HK-2 (cell line): ENCODE results near the gene C6orf52.
"Not testable (repeated sequence)": the region's sequence is repeated elsewhere in the genome, so short reads cannot be mapped to it uniquely, and the experiment has no call there.

Experiments
- DNase-seq: peaks from one replicate; pipeline ENCODE4 v3.0.0-alpha.2; 2018; ENCODE audit not compliant: unreplicated experiment

C6orf52 gene

DNA sequence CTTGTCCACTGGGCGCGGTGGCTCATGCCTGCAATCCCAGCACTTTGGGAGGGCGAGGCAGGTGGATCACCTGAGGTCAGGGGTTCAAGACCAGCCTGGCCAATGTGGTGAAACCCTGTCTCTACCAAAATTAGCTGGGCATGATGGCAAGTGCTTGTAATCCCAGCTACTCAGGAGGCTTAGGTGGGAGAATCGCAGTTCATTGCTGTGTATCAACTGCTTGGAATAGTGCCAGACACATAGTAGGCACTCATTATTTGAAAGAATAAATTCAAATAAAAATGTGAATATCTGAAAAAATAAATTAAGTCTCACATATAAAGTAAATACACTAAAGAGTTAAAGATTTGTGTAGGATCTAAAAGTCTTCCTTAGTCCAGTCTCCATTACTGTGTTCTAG is 2.2 kb upstream of the C6orf52 start:
- no peak for DNase-seq

DNA sequence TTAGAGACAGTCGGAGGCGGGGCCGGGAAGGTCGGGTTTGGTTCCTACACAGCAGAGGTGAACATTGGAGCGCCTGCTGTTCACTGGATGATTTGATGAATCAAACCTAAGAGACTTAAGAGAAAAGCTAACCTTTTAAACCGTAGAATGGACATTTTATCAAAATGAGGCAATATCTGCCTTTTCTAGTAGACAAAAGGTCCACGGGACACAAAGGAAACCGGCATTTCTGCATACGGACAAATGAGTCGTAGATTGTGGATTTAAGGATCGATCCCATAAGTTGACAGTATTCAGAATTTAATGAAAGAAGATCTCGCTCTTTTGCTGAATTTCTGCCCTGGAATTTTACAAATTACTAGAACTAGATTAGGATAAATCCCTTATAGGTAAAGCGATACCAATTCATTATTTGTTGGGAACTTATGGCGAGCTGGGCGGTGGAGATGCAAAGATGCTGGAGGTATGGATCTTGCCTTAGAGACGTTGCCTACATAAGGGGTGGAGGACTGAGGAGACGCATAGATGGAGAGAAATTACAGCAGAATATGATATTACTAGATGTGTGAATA is 756 bp upstream of the C6orf52 start:
- no peak for DNase-seq

DNA sequence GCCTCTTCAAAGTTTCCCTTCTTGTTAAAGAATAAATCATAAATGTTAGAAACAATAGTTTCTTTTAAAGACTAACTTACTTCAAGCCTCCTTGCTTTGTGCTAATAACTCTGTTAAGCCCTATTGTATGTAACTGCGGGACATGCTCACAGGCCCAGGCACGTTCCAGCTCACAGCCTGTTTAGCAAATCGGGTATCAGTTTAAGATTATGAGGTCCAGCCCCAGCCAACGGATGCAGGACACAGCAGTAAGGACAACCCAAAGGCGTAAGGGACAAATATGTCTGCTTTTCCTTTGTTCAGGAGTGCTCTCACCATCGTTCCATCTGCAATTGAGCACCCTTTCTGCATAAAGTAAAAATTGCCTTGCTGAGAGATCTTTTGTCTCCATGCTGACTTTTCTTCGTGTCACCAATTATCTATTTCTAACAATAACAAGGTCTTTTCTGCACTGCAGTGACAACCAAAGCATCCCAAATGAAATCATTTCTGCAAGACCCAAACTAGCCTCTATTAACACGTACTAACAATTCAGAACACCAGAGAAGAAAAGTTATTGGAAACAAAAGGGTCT is 1.4 kb downstream of the C6orf52 start:
- DNase-seq = no peak

DNA sequence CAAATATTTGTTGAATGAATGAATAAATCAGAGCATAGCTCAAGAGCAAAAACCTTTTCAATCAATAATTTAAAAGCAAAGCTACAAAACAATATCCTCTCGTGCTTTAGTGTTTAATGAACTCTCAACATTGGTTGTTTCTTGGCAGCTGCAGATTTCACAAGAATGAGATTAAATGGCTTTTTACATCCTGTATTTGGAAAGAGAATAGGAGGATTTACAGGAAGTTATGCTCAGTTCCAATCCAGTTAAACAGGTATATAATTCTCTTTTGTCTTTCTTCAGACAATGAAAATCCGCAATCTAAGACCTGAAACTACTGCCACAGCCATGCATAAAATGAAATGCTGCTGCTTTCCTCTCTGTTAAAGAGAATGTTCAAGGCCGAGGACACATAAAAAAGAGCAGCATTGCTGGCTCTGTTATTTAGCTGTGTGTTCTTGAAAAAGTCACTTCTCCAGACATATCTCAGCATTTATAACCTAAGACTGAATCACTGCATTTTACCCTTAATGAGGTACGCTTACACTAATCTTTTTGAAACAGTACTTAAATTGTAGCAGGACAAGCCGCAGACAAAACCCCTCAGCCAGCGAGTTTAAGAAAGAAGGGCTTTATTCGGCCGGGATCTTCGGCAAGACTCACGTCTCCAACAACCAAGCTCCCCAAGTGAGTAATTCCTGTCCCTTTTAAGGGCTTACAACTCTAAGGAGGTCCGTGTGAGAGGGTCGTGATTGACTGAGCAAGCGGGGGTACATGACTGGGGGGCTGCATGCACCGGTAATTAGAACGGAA is 3.6 kb downstream of the C6orf52 start:
- DNase-seq = no peak

DNA sequence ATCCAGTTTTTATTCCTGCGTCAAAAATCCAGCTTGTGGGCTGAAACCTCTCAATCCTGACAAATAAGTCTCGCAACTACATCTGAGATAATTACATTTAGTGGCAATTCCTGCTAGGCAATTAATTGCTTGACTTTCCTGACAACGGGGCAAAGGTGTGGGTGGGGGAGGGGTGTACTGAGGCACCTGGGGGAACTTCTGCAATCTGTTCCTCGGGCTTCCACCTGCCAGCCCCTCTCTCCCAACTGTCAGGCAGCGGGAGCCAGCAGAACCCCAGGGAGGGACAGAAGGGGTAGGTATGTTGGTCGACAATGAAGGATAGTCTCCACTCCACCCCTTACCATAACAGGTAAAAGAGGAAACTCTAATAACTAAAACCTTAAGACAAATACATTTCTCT is 6.8 kb downstream of the C6orf52 start:
- no peak for DNase-seq

DNA sequence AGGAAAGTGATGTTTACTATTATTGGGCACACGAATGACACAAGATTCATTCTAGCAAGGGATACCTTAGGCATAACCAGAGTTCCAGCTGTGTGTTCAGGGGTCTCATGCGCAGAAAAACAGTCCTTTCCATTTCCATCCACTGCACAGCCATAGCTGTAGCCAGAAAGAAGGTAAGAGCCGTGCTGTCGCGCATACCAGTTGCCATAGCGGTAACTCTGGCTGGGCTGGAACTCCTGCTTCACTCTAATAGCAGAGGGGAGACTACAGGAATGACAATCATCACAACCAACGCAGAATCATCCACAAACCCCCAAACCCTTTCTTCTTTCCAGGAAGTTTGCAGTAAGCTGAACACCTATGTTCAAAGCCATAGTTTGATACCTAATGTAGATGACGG is 7.5 kb downstream of the C6orf52 start:
- DNase-seq = no peak

DNA sequence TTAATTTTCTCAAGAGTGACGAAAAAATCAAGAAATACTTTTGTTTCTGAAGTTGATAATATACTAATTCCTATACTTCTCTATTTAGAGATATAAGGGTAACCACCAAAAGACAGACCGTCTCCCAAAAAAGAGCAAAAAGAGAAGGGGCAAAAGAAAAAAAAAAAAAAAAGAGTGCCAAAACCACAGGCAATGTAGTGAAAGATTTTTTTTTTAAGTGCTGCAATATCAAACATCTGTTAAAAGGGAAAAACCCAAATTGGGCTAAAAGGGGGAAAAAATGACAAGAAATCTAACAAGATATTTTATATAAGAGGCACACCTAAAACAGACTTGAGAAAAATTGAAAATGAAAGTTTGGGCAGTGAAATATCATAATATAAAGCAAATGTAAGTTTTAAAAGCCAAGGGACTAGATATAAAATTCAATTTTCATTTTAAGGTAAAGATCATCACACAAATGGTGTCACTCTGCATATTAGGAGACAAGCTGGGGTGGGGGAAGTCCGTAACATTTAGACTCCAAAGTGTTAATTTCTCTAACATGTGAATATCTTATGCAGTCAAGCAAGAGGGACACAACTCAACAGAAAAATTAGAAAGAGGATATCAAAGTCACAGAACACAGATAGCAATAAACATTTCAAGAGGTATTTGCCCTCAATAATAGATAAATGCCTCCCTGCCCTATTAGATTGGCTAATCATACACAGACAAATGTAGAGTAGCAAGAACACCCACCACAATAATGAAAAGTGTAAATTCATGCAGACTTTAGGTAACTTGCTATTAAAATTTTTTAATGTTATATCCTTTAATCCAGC is 9.1 kb downstream of the C6orf52 start:
- no peak for DNase-seq

DNA sequence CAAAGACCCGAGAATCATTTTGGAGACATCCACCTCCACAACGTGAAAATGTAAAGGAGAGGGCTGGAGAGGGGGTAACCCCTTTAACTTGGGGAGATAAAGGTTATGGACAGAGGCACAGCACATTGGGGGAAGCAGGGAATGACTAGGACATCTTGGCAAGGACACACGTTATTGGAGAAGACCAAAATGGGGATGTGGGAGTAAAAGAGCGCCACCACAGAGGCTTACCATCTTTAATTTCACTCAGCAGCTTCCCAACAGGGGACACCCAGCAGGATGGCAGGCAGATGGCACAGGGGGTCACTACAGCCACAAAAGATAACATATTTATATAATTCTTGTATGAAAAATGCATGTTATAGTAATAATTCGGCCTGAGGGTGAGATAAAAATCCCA is 9.8 kb downstream of the C6orf52 start:
- no peak for DNase-seq

DNA sequence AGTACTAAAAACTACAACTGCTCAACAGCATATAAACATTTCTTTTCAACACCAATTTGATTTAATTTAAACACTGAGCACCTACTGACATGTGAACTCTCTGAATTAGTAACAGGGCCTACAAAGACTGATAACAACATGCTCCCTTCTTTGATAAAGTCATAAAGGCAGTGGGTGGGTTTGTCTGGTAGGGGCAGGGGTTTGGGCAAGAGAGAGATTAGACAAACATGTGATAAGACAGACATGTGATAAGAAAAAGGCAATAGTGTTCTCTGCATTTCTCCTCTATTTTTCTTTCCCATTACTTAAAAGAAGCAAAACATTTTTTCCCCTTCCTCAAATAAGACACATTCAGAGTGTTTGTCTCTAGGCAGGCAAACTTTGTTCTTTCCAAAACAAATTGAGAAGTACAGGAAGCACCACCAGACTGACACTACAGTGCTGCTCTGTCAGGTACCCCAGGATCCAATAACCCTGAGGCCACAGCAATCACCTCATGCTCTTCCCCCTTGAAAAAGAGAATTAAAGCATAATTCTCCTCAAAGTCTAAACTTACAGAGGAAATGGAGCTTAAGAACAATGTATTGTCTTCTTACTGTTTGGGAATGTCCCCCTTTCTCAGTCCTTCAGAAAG is 11.9 kb downstream of the C6orf52 start:
- no peak for DNase-seq

DNA sequence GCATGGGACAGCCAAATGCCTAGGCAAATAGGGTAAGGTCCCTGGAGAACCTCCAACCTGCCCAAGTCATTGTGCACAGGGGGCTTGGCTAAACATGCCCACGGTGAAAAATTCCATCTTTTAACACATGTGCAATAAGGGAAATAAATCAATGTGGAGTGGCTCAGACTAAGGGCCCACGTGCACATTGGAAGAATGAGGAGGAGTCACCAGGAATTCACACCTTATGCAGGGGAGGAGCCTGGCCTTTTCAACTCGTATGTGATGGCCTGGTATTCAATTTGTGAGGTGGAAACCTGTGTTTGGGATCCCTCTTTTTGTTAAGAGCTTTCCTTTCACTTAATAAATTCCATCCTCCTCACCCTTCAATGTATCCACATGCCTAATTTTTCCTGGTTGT is 12.6 kb downstream of the C6orf52 start:
- DNase-seq = no peak

DNA sequence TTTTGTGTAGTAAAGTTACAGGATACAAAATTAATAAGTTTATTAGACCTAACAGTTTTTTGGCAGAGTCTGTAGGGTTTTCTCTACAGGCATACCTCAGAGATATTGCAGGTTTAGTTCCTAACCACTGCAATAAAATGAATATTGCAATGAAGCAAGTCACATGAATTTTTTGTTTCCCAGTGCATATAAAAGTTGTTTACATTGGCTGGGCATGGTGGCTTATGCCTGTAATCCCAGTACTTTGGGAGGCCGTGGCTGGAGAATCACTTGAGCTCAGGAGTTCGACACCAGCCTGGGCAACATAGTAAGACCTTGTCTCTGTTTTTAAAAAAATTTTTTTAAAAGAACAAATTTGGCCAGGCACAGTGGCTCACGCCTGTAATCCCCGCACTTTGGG is 16.0 kb downstream of the C6orf52 start:
- no peak for DNase-seq

DNA sequence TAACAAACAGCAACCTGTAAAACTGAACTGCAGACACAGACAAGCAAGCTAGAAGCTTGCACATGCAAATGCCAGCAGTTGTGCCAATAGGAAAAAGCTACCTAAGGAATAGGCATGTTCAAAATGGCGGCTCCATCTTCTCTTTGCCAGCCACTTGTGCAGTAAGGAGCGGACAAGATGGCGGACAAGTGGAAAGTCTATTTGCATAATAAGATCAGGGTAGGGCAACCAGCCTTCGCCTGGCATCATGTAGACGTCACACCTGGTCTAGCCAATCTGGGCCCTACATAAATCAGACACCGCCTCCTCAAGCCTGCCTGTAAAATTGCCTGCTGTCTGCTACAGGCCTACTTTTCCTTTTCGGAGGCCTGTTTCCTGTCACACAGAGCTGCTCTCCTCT is 18.0 kb downstream of the C6orf52 start:
- DNase-seq = no peak

DNA sequence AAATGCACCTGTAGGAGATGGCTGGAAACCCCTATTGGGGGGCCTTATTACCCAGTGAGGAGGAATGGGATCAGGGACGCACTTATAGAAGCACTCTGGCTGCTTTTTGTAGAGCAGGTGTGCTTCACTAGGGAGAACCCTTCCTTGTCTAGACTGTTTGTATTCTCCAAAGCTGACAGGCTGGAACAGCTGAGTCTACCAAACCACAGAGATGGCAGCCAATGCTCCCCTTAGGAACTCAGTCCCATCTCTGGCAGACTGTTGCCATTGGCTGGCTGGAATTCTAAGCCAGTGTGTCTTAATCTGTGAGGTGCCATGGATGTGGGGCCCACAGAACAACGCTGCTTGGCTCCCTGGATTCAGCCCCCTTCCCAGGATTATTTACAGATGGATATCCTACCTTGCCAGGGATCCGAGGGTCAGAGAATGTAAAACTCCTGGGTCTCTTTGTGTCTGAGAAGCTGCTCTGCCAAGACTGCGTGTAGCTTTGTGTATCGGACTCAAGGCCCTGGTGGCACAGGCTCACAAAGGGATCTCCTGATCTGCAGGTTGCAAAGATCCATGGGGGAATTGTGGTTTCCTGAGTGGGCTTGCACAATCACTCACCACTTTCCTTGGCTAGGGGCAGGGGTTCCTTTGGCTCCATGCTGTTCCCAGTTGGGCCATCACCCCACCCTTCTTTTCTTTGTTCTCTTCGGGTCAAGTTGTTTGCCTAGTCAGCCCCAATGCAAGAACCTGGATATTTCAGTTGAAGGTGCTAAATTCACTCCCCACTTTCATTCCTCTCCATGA is 26.1 kb downstream of the C6orf52 start:
- DNase-seq = no peak

DNA sequence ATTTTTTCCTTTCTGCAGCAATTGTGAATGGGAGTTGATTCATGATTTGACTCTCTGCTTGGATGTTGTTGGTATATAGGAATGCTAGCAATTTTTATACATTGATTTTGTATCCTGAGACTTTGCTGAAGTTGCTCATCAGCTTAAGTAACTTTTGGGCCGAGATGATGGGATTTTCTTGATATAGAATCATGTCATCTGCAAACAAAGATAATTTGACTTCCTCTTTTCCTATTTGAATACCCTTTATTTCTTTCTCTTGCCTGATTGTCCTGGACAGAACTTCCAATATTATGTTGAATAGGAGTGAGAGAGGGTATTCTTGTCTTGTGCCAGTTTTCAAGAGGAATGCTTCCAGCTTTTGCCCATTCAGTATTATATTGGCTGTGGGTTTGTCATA is 28.8 kb downstream of the C6orf52 start:
- not testable (repeated sequence) for DNase-seq

DNA sequence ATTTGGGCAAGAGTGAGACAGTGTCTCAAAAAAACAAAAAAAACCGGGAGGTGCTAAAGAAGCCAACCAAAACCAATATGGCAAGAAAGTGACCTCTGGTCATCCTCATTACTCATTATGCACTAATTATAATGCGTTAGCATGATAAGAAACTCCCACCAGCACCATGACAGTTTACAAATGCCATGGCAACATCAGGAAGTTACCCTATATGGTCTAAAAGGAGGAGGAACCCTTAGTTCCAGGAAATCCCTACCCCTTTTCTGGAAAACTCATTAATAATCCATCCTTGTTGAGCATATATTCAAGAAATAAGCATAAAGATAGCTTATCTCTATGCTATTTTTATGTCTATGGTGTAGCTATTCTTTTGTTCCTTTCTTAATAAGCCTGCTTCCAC is 31.7 kb downstream of the C6orf52 start:
- DNase-seq = no peak

DNA sequence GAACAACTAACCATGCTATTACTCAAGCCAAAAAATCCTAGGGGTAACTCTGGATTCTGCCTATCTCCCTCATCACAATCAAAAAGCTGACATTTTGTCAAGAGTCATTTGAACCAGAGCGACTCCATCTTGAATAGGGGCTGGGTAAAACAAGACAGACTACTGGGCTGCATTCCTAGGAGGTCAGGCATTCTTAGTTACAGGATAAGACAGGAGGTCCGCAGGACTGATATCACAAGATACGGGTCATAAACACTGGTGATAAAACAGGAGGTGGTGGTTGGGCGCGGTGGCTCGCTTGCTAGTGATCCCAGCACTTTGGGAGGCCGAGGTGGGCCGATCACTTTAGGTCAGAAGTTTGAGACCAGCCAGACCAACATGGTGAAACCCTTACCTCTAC is 32.2 kb downstream of the C6orf52 start:
- DNase-seq = no peak

DNA sequence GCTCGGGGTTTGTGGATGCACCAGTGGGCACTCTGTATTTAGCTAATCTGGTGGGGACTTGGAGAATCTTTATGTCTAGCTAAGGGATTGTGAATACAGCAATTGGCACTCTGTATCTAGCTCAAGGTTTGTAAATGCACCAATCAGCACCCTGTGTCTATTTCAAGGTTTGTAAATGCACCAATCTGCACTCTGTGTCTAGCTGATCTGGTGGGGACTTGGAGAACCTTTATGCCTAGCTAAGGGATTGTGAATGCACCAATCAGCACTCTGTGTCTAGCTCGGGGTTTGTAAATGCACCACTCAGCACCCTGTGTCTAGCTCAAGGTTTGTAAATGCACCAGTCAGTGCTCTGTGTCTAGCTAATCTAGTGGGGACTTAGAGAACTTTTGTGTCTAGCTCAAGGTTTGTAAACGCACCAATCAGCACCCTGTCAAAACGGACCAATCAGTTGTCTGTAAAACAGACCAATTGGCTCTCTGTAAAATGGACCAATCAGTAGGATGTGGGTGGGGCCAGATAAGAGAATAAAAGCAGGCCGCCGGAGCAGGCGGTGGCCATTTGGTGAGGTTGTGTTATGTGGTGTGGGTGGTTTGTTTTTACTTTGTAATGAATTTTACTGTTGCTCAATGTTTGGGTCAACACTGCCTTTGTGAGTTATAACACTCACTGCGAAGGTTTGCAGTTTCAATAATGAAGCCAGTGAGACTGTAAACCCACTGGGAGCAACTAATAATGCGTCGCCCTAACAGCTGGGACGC is 33.8 kb downstream of the C6orf52 start:
- not testable (repeated sequence) for DNase-seq

DNA sequence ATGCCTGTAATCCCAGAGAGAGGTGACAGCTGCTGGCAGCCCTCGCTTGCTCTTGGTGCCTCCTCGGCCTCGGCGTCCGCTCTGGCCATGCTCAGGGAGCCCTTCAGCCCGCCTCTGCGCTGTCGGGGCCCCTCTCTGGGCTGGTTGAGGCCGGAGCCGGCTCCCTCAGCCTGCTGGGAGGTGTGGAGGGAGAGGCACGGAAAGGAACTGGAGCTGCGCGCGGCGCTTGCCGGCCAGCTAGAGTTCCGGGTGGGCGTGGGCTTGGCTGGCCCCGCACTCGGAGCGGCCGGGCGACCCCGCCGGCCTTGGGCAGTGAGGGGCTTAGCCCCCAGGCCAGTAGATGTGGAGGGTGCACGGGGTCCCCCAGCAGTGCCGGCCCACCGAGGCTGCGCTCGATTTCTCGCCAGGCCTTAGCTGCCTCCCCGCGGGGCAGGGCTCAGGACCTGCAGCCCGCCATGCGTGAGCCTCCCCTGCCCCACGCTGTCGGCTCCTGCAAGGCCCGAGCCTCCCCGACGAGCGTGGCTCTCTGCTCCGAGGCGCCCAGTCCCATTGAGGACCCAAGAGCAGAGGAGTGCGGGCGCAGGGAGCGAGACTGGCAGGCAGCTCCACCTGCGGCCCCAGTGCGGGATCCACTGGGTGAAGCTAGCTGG is 34.6 kb downstream of the C6orf52 start:
- peak; percentile 43 for DNase-seq

DNA sequence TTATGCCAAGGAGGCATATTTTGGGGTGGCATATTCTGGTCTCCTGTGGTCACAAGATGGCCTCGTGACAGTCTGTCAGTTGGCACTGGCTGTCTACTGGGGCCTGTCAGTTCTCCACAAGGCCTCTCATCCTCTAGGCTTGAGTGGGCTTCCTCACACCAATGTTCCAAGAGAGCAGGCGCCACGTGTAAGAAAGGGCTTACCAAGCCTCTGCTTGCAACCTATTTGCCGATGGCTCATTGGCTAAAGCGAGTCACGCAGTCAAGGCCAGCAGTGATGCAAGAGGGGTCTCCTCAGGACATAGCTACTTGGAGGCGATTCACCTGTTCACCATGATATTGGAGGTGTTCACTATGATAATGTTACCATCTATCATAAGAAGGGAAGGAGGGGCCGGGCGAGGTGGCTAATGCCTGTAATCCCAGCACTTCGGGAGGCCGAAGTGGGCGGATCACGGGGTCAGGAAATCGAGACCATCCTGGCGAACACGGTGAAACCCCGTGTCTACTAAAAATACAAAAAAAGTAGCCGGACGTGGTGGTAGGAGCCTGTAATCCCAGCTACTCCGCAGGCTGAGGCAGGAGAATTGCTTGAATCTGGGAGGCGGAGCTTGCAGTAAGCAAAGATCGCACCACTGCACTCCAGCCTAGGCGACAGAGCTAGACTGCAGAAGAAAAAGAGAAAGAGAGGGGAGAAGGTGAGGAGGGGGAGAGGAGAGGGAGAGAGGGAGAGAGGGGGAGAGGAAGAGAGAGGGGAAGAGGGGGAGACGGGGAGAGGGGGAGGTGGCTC is 35.3 kb downstream of the C6orf52 start:
- DNase-seq = no peak
